Measurements from ENCODE around the gene UNC5A. TPM values are rescaled to one million over a fixed set of nuclear protein-coding genes. Genes with fewer than 3 reads are reported as not detected.

The UNC5A gene
- total RNA-seq, 1 experiment from 2014 or later, result 10.1 TPM

DNA sequence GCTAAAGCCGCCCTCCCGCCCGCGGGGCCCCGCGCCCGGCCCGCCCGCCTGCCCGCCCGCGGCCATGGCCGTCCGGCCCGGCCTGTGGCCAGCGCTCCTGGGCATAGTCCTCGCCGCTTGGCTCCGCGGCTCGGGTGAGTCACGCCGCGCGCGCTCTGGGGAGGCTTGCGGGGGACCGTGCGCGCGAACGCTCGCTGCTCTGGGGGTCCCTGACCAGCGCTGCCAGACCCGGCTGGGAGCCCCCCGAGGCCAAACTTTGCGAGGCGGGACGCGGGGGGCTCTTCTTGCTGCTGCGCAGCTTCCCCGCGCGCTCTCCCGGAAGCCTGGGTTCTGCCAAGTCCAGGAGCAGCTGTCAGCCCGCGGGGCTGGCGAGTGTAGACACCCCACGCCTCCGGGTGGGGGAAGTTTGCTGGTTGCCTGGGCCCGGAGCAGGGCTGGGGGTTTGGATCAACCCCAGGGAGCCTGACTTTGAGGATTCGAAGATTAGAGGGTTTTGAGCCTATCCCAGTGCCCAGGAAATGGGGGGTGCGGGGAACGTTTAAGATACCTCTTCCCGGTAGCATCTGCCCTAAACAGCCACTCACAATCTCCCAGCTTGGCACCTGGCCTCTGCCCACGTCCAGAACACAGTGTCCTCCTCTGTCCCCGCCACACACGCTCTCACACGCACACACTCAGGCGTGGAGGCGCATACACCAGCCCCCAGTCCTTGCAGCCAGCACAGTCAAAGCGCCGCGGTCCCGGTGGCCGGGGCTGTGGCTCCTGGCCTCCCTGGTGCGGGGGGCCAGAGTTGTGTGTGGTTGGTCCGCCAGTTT is 535 bp downstream of the UNC5A start:
- Histone ChIP-seq H2AFZ (ENCODE audit: low read depth, low read length, poor library complexity, severe bottlenecking) (peak overlapping the region; percentile 58), H3K9me3 (ENCODE audit: control insufficient read depth in 1 of 2, insufficient read depth in 1 of 2, low read depth in 1 of 2, low read length in 2 of 2) (no peaks in the 10 kb centered on the region), H3K27me3 (ENCODE audit: insufficient read depth, low read length) (peaks cover 11% of the 10 kb centered on the region; the same call in 1 of the 2 replicates), H3K4me3 (replicated peaks in 1 of 2; ENCODE audit: low read depth in 1 of 2, low read length in 2 of 2) (peak overlapping the region; percentile 62 to 68), H3K9ac (ENCODE audit: low read length) (peak overlapping the region; percentile 62), H3K79me2 (ENCODE audit: insufficient read depth, low read length) (no peaks in the 10 kb centered on the region), H3K36me3 (ENCODE audit: control insufficient read depth in 1 of 2, insufficient read depth in 2 of 2, low read length in 2 of 2) (no peaks in the 10 kb centered on the region), H3K4me2 (ENCODE audit: low read length) (peak overlapping the region; percentile 89), H3K9me2 (ENCODE audit: insufficient read depth) (no peaks in the 10 kb centered on the region), H3K27ac (ENCODE audit: low read depth, low read length) (peak overlapping the region; percentile 60; the same call in 1 of the 2 replicates), H4K20me1 (ENCODE audit: insufficient read depth) (no peaks in the 10 kb centered on the region), H3K4me1 (ENCODE audit: control insufficient read depth in 1 of 2, insufficient read depth in 2 of 2, low read length in 2 of 2) (peaks cover 5 to 29% of the 10 kb centered on the region in 2 experiments; a peak in 3 of 4 replicates)
- RAD21 ChIA-PET (ENCODE audit: low non-redundant PET in 1 of 2, low total read pairs in 2 of 2, uncharacterized antibody in 2 of 2, unreplicated experiment in 2 of 2), result no interaction called here
- TF ChIP-seq POLR2AphosphoS5 (IDR thresholded peaks at IDR 0.05; ENCODE audit: low read depth, low read length), result no peak
- peak; percentile 59; the same call in 1 of the 2 replicates for TF ChIP-seq ZFX (IDR thresholded peaks at IDR 0.05)
- CTCF ChIA-PET, result interaction anchor here (0.8 kb wide), 1 partner anchor 151 kb away, joined by 3 read pairs; no protein-coding TSS in a partner anchor
- intact Hi-C loops (cut with micrococcal nuclease), result no loop called here
- ATAC-seq, result peak; percentile 57
- DNase-seq (ENCODE audit: low read depth, low spot score), result no peak
- TSS peak; percentile 62 for BruUV-seq (replicated peaks)
- POLR2A ChIA-PET, result no interaction called here

DNA sequence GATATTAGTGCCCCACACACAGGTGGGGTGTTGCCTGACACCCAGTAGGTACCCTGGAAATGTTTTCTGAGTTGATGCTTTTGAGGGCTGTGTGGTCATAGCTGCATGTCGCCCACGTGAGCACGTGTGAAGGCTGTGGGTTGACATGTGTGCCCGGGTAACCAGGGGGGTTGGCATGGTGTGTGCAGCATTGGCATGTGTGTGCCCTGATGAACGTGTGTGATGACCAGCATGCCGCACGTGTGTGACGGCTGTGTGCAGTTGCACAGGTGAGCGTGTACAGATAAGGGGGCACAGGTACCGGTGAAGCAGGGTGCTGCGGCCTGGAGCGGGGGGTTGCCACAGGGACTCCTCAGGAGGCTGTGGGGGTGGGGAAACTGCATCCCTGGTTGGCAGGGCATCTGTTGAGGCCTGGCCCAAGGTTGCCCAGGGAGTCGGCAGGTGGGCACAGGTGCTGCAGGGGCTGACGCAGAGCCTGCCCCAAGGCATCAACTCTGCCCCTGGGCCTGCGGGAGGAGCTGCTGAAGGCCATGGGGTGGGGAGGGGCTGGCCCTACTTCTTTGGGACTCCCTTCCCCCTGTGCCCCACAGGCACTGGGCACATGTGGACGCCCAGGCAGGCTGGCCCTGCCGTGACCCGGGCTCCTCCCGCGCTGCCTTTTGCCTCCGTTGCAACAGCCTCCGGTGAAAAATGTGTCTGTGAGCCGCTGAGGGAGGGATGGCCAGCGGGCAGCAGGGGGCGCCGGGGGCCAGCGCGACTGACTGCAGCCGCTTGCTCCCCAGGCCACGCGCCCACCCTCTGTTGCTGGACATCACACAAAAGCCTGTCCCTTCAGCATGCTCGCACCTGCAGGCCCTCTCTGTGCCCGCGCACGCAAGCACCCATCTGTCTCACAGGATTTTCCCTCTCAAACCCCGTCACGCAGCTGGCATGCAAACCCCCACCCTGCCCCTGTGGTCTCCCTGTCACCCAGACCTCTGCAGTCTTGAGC is 2.2 kb downstream of the UNC5A start:
- intact Hi-C loops (cut with micrococcal nuclease), result loop anchor here (2.0 kb wide), 1 partner anchor 146 kb away; no protein-coding TSS in a partner anchor
- Histone ChIP-seq H3K27ac (ENCODE audit: low read depth, low read length) (no peak overlapping the region), H3K4me3 (replicated peaks in 1 of 2; ENCODE audit: low read depth in 1 of 2, low read length in 2 of 2) (no peak overlapping the region), H3K27me3 (ENCODE audit: insufficient read depth, low read length) (peaks cover 3% of the 10 kb centered on the region; the same call in 1 of the 2 replicates), H3K36me3 (ENCODE audit: control insufficient read depth in 1 of 2, insufficient read depth in 2 of 2, low read length in 2 of 2) (no peaks in the 10 kb centered on the region), H2AFZ (ENCODE audit: low read depth, low read length, poor library complexity, severe bottlenecking) (no peak overlapping the region), H3K4me2 (ENCODE audit: low read length) (peak overlapping the region; percentile 47), H3K9me2 (ENCODE audit: insufficient read depth) (no peaks in the 10 kb centered on the region), H3K9me3 (ENCODE audit: control insufficient read depth in 1 of 2, insufficient read depth in 1 of 2, low read depth in 1 of 2, low read length in 2 of 2) (no peaks in the 10 kb centered on the region), H4K20me1 (ENCODE audit: insufficient read depth) (no peaks in the 10 kb centered on the region), H3K4me1 (ENCODE audit: control insufficient read depth in 1 of 2, insufficient read depth in 2 of 2, low read length in 2 of 2) (peaks cover 8 to 36% of the 10 kb centered on the region in 2 experiments), H3K9ac (ENCODE audit: low read length) (no peak overlapping the region), H3K79me2 (ENCODE audit: insufficient read depth, low read length) (no peaks in the 10 kb centered on the region)
- POLR2A ChIA-PET, result no interaction called here
- ATAC-seq, result peak; percentile 24
- no peak for DNase-seq (ENCODE audit: low read depth, low spot score)
- TF ChIP-seq POLR2AphosphoS5 (IDR thresholded peaks at IDR 0.05; ENCODE audit: low read depth, low read length), result no peak
- TF ChIP-seq ZNF274 (IDR thresholded peaks at IDR 0.05; ENCODE audit: low read depth, low read length), result no peak
- TF ChIP-seq SRF (IDR thresholded peaks at IDR 0.05; ENCODE audit: low read depth), result no peak
- TF ChIP-seq TCF7L2 (IDR thresholded peaks at IDR 0.05; ENCODE audit: borderline replicate concordance, extremely low read depth, insufficient read depth, insufficient read length), result no peak
- TF ChIP-seq, protein P1, sequence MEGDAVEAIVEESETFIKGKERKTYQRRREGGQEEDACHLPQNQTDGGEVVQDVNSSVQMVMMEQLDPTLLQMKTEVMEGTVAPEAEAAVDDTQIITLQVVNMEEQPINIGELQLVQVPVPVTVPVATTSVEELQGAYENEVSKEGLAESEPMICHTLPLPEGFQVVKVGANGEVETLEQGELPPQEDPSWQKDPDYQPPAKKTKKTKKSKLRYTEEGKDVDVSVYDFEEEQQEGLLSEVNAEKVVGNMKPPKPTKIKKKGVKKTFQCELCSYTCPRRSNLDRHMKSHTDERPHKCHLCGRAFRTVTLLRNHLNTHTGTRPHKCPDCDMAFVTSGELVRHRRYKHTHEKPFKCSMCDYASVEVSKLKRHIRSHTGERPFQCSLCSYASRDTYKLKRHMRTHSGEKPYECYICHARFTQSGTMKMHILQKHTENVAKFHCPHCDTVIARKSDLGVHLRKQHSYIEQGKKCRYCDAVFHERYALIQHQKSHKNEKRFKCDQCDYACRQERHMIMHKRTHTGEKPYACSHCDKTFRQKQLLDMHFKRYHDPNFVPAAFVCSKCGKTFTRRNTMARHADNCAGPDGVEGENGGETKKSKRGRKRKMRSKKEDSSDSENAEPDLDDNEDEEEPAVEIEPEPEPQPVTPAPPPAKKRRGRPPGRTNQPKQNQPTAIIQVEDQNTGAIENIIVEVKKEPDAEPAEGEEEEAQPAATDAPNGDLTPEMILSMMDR (IDR thresholded peaks at IDR 0.05 in 2 of 3, conservative IDR thresholded peaks at IDR 0.05 in 1 of 3; ENCODE audit: borderline replicate concordance in 1 of 3, insufficient read depth in 1 of 3, low read depth in 2 of 3, low read length in 2 of 3), result peak in 2 of 3 experiments; percentile 66 to 74; a peak in 4 of 6 replicates
- TF ChIP-seq, protein P2, sequence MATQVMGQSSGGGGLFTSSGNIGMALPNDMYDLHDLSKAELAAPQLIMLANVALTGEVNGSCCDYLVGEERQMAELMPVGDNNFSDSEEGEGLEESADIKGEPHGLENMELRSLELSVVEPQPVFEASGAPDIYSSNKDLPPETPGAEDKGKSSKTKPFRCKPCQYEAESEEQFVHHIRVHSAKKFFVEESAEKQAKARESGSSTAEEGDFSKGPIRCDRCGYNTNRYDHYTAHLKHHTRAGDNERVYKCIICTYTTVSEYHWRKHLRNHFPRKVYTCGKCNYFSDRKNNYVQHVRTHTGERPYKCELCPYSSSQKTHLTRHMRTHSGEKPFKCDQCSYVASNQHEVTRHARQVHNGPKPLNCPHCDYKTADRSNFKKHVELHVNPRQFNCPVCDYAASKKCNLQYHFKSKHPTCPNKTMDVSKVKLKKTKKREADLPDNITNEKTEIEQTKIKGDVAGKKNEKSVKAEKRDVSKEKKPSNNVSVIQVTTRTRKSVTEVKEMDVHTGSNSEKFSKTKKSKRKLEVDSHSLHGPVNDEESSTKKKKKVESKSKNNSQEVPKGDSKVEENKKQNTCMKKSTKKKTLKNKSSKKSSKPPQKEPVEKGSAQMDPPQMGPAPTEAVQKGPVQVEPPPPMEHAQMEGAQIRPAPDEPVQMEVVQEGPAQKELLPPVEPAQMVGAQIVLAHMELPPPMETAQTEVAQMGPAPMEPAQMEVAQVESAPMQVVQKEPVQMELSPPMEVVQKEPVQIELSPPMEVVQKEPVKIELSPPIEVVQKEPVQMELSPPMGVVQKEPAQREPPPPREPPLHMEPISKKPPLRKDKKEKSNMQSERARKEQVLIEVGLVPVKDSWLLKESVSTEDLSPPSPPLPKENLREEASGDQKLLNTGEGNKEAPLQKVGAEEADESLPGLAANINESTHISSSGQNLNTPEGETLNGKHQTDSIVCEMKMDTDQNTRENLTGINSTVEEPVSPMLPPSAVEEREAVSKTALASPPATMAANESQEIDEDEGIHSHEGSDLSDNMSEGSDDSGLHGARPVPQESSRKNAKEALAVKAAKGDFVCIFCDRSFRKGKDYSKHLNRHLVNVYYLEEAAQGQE (IDR thresholded peaks at IDR 0.05; ENCODE audit: low read depth), result no peak
- no TSS peak for BruUV-seq (replicated peaks)
- CTCF ChIA-PET, result interaction anchor here (1.0 kb wide), 1 partner anchor 152 kb away, joined by 3 read pairs; no protein-coding TSS in a partner anchor
- RAD21 ChIA-PET (ENCODE audit: low non-redundant PET in 1 of 2, low total read pairs in 2 of 2, uncharacterized antibody in 2 of 2, unreplicated experiment in 2 of 2), result no interaction called here
